H1 (cell line): Measurements from ENCODE around the gene TBC1D16. TPM values are rescaled to one million over a fixed set of nuclear protein-coding genes. Genes with fewer than 3 reads are reported as not detected.

ENCODE experiments used
- CTCF ChIA-PET: fragments of 300-600 bp; sonication (Branson Sonifier 250); formaldehyde crosslinking; loops from one replicate; lab custom pipeline; 2021; ENCODE audit not compliant: partially characterized antibody; lab: Charles Lee
- POLR2A ChIA-PET: fragments of 300-600 bp; sonication (Branson Sonifier 250); formaldehyde crosslinking; loops from one replicate; lab custom pipeline; 2021; ENCODE audit warnings: inconsistent platforms; ENCODE audit not compliant: partially characterized antibody; lab: Charles Lee
- DNase-seq, 2 experiments: peaks; one replicate each; pipeline versions ENCODE4 v3.0.0 to v3.0.0-alpha.2; 2010 to 2022; ENCODE audit warnings: low spot score in 2 of 2, low read depth in 1 of 2, mixed read lengths in 1 of 2
- FAIRE-seq: peaks from 2 replicates; lab custom pipeline; 2011; peaks lifted over from hg19 to GRCh38; lab: Jason Lieb, UNC
- H2AFZ ChIP-seq: 2 replicates; pipeline ENCODE4 v1.8.1; 2012; ENCODE audit warnings: low read length, inconsistent platforms
- H2AK5ac ChIP-seq: 2 replicates; pipeline ENCODE4 v1.6.1; 2013; ENCODE audit warnings: low read depth, low read length
- H2BK120ac ChIP-seq: replicated peaks from 2 replicates; pipeline ENCODE3; 2013; ENCODE audit warnings: low read depth, low read length, inconsistent platforms
- H2BK12ac ChIP-seq: 2 replicates; pipeline ENCODE4 v1.6.1; 2013; ENCODE audit warnings: low read depth, low read length
- H2BK15ac ChIP-seq: 2 replicates; pipeline ENCODE4 v1.6.1; 2013; ENCODE audit warnings: low read length
- H2BK20ac ChIP-seq: 2 replicates; pipeline ENCODE4 v1.6.1; 2013; ENCODE audit warnings: low read length
- H2BK5ac ChIP-seq: 2 replicates; pipeline ENCODE4 v1.6.1; 2013; ENCODE audit warnings: low read depth, low read length
- H3K14ac ChIP-seq: 2 replicates; pipeline ENCODE4 v1.6.1; 2013; ENCODE audit warnings: inconsistent platforms; ENCODE audit not compliant: insufficient read length
- H3K18ac ChIP-seq: 2 replicates; pipeline ENCODE4 v1.6.1; 2013; ENCODE audit warnings: low read length; ENCODE audit errors: extremely low read depth
- H3K23ac ChIP-seq: 2 replicates; pipeline ENCODE4 v1.6.1; 2013; ENCODE audit warnings: inconsistent platforms; ENCODE audit not compliant: insufficient read length
- H3K23me2 ChIP-seq: 2 replicates; pipeline ENCODE4 v1.6.1; 2013; ENCODE audit warnings: low read depth, low read length
- H3K27ac ChIP-seq: 2 replicates; pipeline ENCODE4 v1.6.1; 2011; ENCODE audit warnings: low read depth, low read length, inconsistent platforms
- H3K27me3 ChIP-seq, 4 experiments: replicated peaks in 1 of 4; 1 replicate in 1 of 4; 2 replicates in 3 of 4; pipeline versions ENCODE4 v1.6.1 to v1.8.1; 2011 to 2013; ENCODE audit warnings: low read length in 3 of 4, mild to moderate bottlenecking in 3 of 4, inconsistent platforms in 2 of 4, mixed read lengths in 2 of 4, moderate library complexity in 1 of 4; ENCODE audit not compliant: control insufficient read depth in 3 of 4, insufficient read depth in 3 of 4; ENCODE audit errors: extremely low read depth in 1 of 4
- H3K36me3 ChIP-seq, 4 experiments: 2 replicates each; pipeline versions ENCODE4 v1.6.1 to v1.8.1; 2011 to 2013; ENCODE audit warnings: mild to moderate bottlenecking in 4 of 4, low read length in 3 of 4, moderate library complexity in 2 of 4, control low read depth in 1 of 4, inconsistent platforms in 1 of 4; ENCODE audit not compliant: insufficient read depth in 4 of 4, control insufficient read depth in 2 of 4
- H3K4ac ChIP-seq: replicated peaks from 2 replicates; pipeline ENCODE3; 2013; ENCODE audit warnings: low read length, low read depth, mixed read lengths, inconsistent platforms; ENCODE audit not compliant: insufficient read length
- H3K4me1 ChIP-seq, 4 experiments: replicated peaks in 1 of 4; 1 replicate in 1 of 4; 2 replicates in 3 of 4; pipeline versions ENCODE4 v1.6.1 to v1.8.1; 2011 to 2013; ENCODE audit warnings: low read length in 3 of 4, inconsistent platforms in 2 of 4, mixed read lengths in 1 of 4; ENCODE audit not compliant: insufficient read depth in 4 of 4, control insufficient read depth in 3 of 4
- H3K4me2 ChIP-seq, 2 experiments: 2 replicates each; pipeline versions ENCODE4 v1.6.1 to v1.8.1; 2011 to 2013; ENCODE audit warnings: low read depth in 2 of 2, low read length in 2 of 2, control low read depth in 1 of 2, inconsistent platforms in 1 of 2, mild to moderate bottlenecking in 1 of 2; ENCODE audit not compliant: insufficient read depth in 1 of 2
- H3K4me3 ChIP-seq, 4 experiments: fragments of 200-600, 300-600 bp in 1 of 4; sonication (generic), shearing (Covaris generic), sonication (Bioruptor Twin) in 1 of 4; 2 replicates each; pipeline versions ENCODE4 v1.5.1 to v1.8.1; 2011 to 2016; ENCODE audit warnings: low read length in 4 of 4, low read depth in 3 of 4, control low read depth in 2 of 4, inconsistent platforms in 2 of 4, mild to moderate bottlenecking in 2 of 4, mixed read lengths in 1 of 4, moderate library complexity in 1 of 4; ENCODE audit not compliant: insufficient read depth in 2 of 4; ENCODE audit errors: extremely low read depth in 1 of 4
- H3K56ac ChIP-seq: replicated peaks from 2 replicates; pipeline ENCODE3; 2013; ENCODE audit warnings: low read depth, mild to moderate bottlenecking, mixed read lengths, low read length, inconsistent platforms; ENCODE audit not compliant: insufficient read length
- H3K79me1 ChIP-seq: 2 replicates; pipeline ENCODE4 v1.6.1; 2013; ENCODE audit warnings: low read depth, low read length, control low read depth
- H3K79me2 ChIP-seq, 2 experiments: 2 replicates each; pipeline versions ENCODE4 v1.6.1 to v1.8.1; 2012 to 2013; ENCODE audit warnings: low read length in 2 of 2, mild to moderate bottlenecking in 2 of 2, inconsistent platforms in 1 of 2; ENCODE audit not compliant: insufficient read depth in 2 of 2, control insufficient read depth in 1 of 2
- H3K9ac ChIP-seq, 4 experiments: replicated peaks in 1 of 4; 1 replicate in 1 of 4; 2 replicates in 3 of 4; pipeline versions ENCODE4 v1.6.1 to v1.8.1; 2011 to 2013; ENCODE audit warnings: low read depth in 3 of 4, low read length in 3 of 4, control low read depth in 2 of 4, mild to moderate bottlenecking in 2 of 4, moderate library complexity in 2 of 4, inconsistent platforms in 1 of 4; ENCODE audit errors: extremely low read depth in 1 of 4
- H3K9me3 ChIP-seq, 2 experiments: 2 replicates each; pipeline versions ENCODE4 v1.6.1 to v1.8.1; 2012 to 2013; ENCODE audit warnings: mild to moderate bottlenecking in 2 of 2, moderate library complexity in 2 of 2, control low read depth in 1 of 2, inconsistent platforms in 1 of 2, low read depth in 1 of 2, low read length in 1 of 2, mixed read lengths in 1 of 2; ENCODE audit not compliant: insufficient read depth in 2 of 2
- H4K20me1 ChIP-seq, 2 experiments: replicated peaks in 1 of 2; 2 replicates each; pipeline versions ENCODE3 to v1.8.1; 2011 to 2013; ENCODE audit warnings: inconsistent platforms in 2 of 2, low read length in 2 of 2, mild to moderate bottlenecking in 1 of 2; ENCODE audit not compliant: insufficient read depth in 2 of 2, control insufficient read depth in 1 of 2
- H4K5ac ChIP-seq: 2 replicates; pipeline ENCODE4 v1.6.1; 2013; ENCODE audit warnings: low read length, low read depth, mixed read lengths, inconsistent platforms; ENCODE audit not compliant: insufficient read length
- H4K8ac ChIP-seq: 2 replicates; pipeline ENCODE4 v1.8.0; 2013; ENCODE audit warnings: mild to moderate bottlenecking, moderate library complexity, low read length, inconsistent platforms; ENCODE audit not compliant: insufficient read depth; ENCODE audit errors: extremely low read depth
- H4K91ac ChIP-seq: replicated peaks from 2 replicates; pipeline ENCODE3; 2013; ENCODE audit warnings: low read length, mixed read lengths, inconsistent platforms; ENCODE audit not compliant: insufficient read length
- CHD2 ChIP-seq: IDR thresholded peaks from 2 replicates; pipeline ENCODE4 v1.6.1; 2012; ENCODE audit warnings: low read length, improper control_type of control experiment
- HDAC6 ChIP-seq: IDR thresholded peaks from one replicate; pipeline ENCODE4 v1.7.1; 2012; ENCODE audit warnings: low read depth, mild to moderate bottlenecking, inconsistent platforms, low read length, moderate library complexity
- JUND ChIP-seq: IDR thresholded peaks from 2 replicates; pipeline ENCODE4 v1.6.1; 2011; ENCODE audit warnings: mild to moderate bottlenecking, improper control_type of control experiment, low read length
- MAX ChIP-seq: IDR thresholded peaks from 2 replicates; pipeline ENCODE4 v1.6.1; 2012; ENCODE audit warnings: inconsistent platforms
- NRF1 ChIP-seq: IDR thresholded peaks from 2 replicates; pipeline ENCODE4 v1.6.1; 2011; ENCODE audit warnings: mild to moderate bottlenecking, low read depth, low read length, improper control_type of control experiment
- POLR2A ChIP-seq, 2 experiments: IDR thresholded peaks; 1 replicate in 1 of 2; 2 replicates in 1 of 2; pipeline ENCODE4 v1.6.1; 2011; ENCODE audit warnings: low read depth in 2 of 2, low read length in 2 of 2, mild to moderate bottlenecking in 2 of 2; ENCODE audit errors: control extremely low read depth in 1 of 2
- SIN3A ChIP-seq, 2 experiments: IDR thresholded peaks in 1 of 2; conservative IDR thresholded peaks in 1 of 2; 2 replicates each; pipeline ENCODE4 v1.6.1; 2011 to 2012; ENCODE audit warnings: low read length in 2 of 2, improper control_type of control experiment in 1 of 2, low read depth in 1 of 2, mild to moderate bottlenecking in 1 of 2
- SIRT6 ChIP-seq: IDR thresholded peaks from one replicate; pipeline ENCODE4 v1.7.1; 2012; ENCODE audit warnings: low read length, inconsistent platforms
- TAF1 ChIP-seq: IDR thresholded peaks from 2 replicates; pipeline ENCODE4 v1.6.1; 2011; ENCODE audit warnings: mild to moderate bottlenecking, low read depth, low read length
- WGBS, 2 experiments: shearing (Covaris generic) in 1 of 2; methylation state at CpG; one replicate each; pipeline versions ENCODE4 v1.1.6 to v1.1.7; 2013 to 2015; ENCODE audit warnings: low lambda C conversion rate in 2 of 2, mixed read lengths in 2 of 2, inconsistent platforms in 1 of 2, low coverage in 1 of 2, missing lambda C conversion rate in 1 of 2; ENCODE audit not compliant: insufficient replicate concordance in 2 of 2, insufficient coverage in 1 of 2, insufficient read length in 1 of 2; ENCODE audit errors: extremely low coverage in 1 of 2, missing lambda C conversion rate in 1 of 2; 5-methylcytosine and 5-hydroxymethylcytosine counted together
- polyA plus RNA-seq, 7 experiments: library from polyadenylated mRNA; depleted of rRNA in 3 of 7; stranded (reverse) in 5 of 7; unstranded in 2 of 7; fragments of >200 nt in 5 of 7; fragments of 200-250 nt in 2 of 7; gene quantifications; 1 replicate in 5 of 7; 2 replicates in 1 of 7; 4 replicates in 1 of 7; pipeline versions ENCODE4 v1.2.1 to v1.2.3, GENCODE V29; 2011 to 2013; ENCODE audit warnings: missing spikeins in 2 of 7, mixed read lengths in 2 of 7
- total RNA-seq: library from RNA; stranded (reverse); fragmentation: NEBNext Ultra II Directional; extraction: Animal tissue kit (Norgen Biotek cat#: 25700); gene quantifications from 2 replicates; pipeline ENCODE4 v1.2.1, GENCODE V29; 2021

TBC1D16 gene
- total and polyA plus RNA-seq, 2 of the 8 experiments (the other 6 are each of a cell fraction or from before 2014, with no cell fraction given) = 21.1 to 109 TPM

DNA sequence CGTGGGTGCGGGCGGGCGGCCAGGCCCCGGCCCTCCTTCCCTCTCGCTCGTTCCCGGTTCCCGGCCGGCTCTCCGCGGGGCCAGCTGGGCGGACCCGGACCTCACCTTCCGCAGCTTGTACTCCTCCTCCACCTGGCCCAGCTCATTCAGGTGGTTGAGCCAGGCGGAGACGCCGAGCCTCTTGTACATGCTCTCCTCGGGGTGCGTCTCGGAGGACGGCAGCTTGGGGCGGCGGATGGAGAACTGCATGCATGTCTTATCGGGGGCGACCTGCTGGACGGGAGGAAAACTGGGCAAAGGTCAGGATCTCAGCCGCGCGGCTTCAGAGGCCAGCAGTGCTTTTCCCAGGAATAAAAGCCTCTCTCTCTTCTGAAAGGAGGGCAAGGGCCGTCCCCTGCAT is 85.4 kb downstream of the TBC1D16 start:
- H2BK20ac ChIP-seq = peak overlapping the region; percentile 55; the same call in 1 of the 2 replicates
- no peaks in the 10 kb centered on the region; the same call in 1 of the 2 replicates for H3K23me2 ChIP-seq
- no peak overlapping the region for H3K23ac ChIP-seq
- peak overlapping the region; percentile 99; the same call in 1 of the 2 replicates for H3K18ac ChIP-seq
- no peak overlapping the region for H3K4ac ChIP-seq
- H2AFZ ChIP-seq = no peak overlapping the region
- ChIA-PET CTCF (interaction anchor here (0.6 to 14.6 kb wide), 12 partner anchors 10 to 114 kb away, joined by 3 to 187 read pairs (median 4); partner anchors contain the start of gene CBX4), POLR2A (interaction anchor here (1.3 to 15.6 kb wide), 13 partner anchors 11 to 114 kb away, joined by 3 to 152 read pairs (median 12); partner anchors contain the start of gene CBX4)
- no peaks in the 10 kb centered on the region for H3K27me3 ChIP-seq
- H2BK15ac ChIP-seq = peak overlapping the region; percentile 84; the same call in 1 of the 2 replicates
- peak overlapping the region; percentile 94; the same call in 1 of the 2 replicates for H4K8ac ChIP-seq
- no peak for FAIRE-seq
- peak overlapping the region; percentile 79 for H4K5ac ChIP-seq
- peak overlapping the region; percentile 79 to 86 for H3K4me2 ChIP-seq
- no peak overlapping the region for H3K14ac ChIP-seq
- peak overlapping the region; percentile 21 to 54 (median 33); a peak in 7 of 8 replicates for H3K4me3 ChIP-seq
- peak overlapping the region; percentile 27 for H3K56ac ChIP-seq
- peak overlapping the region; percentile 91 for H3K27ac ChIP-seq
- H3K4me1 ChIP-seq = peaks cover 20 to 59% (median 47%) of the 10 kb centered on the region in 4 experiments
- peaks cover 3 to 12% (median 8%) of the 10 kb centered on the region in 4 experiments; a peak in 6 of 8 replicates for H3K36me3 ChIP-seq
- peaks cover 0 to 3% of the 10 kb centered on the region in 2 experiments for H4K20me1 ChIP-seq
- peak overlapping the region; percentile 91 for H2BK12ac ChIP-seq
- WGBS, 2 experiments = 7% methylated on average over 31 of the region's 31 CpGs; no CpG with 5 or more reads in 1 of the 2 experiments
- peak in 1 of 2 experiments; percentile 78 for DNase-seq
- H3K9ac ChIP-seq = peak overlapping the region in 3 of 4 experiments; percentile 60 to 62 (median 61); a peak in 6 of 7 replicates
- H2BK120ac ChIP-seq = peak overlapping the region; percentile 30
- TF ChIP-seq NRF1 (no peak), SIRT6 (no peak), HDAC6 (no peak), POLR2A (IDR thresholded peaks at IDR 0.05; ENCODE audit: control extremely low read depth in 1 of 2, low read depth in 2 of 2, low read length in 2 of 2) (peak in 1 of 2 experiments; percentile 39; a peak in 1 of 3 replicates), CHD2 (no peak), MAX (0 out of 2 replicates have a peak, but pooled peaks have one; percentile 4), SIN3A (conservative IDR thresholded peaks at IDR 0.05 in 1 of 2, IDR thresholded peaks at IDR 0.05 in 1 of 2; ENCODE audit: low read depth in 1 of 2, low read length in 2 of 2) (peak in 1 of 2 experiments; percentile 20; a peak in 2 of 4 replicates), TAF1 (peak; percentile 19; the same call in 1 of the 2 replicates), JUND (0 out of 2 replicates have a peak, but pooled peaks have one; percentile 0)
- H2BK5ac ChIP-seq = peak overlapping the region; percentile 93
- peak overlapping the region; percentile 86 for H4K91ac ChIP-seq
- H3K79me2 ChIP-seq = peaks cover 0 to 7% of the 10 kb centered on the region in 2 experiments; a peak in 1 of 4 replicates
- no peaks in the 10 kb centered on the region for H3K9me3 ChIP-seq
- H2AK5ac ChIP-seq = 0 out of 2 replicates have a peak overlapping the region, but pooled peaks have one; percentile 17
- peaks cover 12% of the 10 kb centered on the region; the same call in 1 of the 2 replicates for H3K79me1 ChIP-seq
